Ureter (tissue), 1 donor: ENCODE measurements around the gene DOCK9. TPM values are rescaled to one million over a fixed set of nuclear protein-coding genes. Genes with fewer than 3 reads are reported as not detected.
"Not testable (repeated sequence)": the region's sequence is repeated elsewhere in the genome, so short reads cannot be mapped to it uniquely, and the experiment has no call there.

Source experiments
- DNase-seq: peaks from one replicate; pipeline ENCODE4 v3.0.0-alpha.2; 2020; ENCODE audit warnings: low spot score
- total RNA-seq: library from RNA; stranded (reverse); gene quantifications from one replicate; pipeline ENCODE4 v1.2.4, GENCODE V29; 2023
- donor health status: DM: yes; HTN: yes; CAD: no.

The DOCK9 gene
- total RNA-seq, 1 donor from 2014 or later: 108 TPM

DNA sequence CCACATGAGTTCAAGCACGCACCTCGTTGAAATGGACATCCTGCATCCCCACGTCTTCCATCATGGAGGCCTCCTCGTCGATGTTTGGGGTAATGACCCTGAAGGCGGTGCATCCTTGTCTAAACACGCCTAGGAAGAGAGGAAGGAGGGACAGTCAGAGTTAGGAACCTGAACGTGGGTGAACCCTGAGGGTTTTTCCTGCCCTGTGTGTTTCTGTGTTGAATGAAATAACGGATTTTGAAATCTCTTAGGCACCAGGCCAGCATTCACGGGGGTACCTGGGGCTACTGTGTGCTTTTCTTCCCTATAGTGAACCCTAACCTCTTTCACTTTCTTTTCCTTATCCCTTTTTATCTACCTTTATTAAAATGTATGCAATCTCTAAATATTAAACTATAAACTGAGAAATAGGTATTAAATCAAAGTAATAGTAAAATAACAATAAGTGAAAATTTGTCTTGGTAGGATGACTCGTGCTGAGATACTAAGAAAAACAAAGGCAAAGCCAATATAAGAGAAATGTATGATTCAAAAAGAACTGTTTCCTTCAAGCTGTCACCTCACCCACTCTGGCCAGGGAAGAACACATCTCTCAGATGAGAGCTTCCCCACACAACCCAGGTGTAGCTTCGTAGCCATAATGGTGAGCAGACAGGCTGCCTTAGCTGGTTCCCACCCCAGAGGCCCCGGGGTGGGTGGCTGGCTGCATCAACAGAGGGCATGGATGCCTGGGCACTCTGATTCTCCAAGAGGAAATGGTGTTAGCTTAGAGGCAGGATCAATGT is 153.3 kb downstream of the DOCK9 start:
- DNase-seq: no peak

DNA sequence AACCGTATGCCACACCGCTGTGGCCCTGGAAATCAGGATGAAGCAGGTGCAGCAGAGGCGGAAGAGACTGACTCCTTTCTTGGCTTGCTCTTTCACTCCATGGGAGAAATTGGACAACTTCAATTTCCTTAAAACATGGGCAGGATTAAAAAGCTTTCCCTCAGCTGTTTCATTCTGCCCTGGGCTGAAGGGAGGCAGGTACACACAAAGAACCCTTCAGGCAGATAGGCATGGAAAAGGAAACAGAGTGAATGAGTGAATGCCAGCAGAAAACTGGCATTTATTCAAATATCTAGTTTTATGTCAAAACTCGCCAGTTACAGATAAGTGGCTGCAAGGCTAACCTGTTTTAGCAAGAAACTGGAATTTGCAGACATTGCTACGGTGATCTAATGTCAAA is 154.4 kb downstream of the DOCK9 start:
- DNase-seq: no peak

- DNase-seq: no peak
Observed at GRCh38 chr13:98822225-98822606, 155.6 kb downstream of the DOCK9 start.

DNA sequence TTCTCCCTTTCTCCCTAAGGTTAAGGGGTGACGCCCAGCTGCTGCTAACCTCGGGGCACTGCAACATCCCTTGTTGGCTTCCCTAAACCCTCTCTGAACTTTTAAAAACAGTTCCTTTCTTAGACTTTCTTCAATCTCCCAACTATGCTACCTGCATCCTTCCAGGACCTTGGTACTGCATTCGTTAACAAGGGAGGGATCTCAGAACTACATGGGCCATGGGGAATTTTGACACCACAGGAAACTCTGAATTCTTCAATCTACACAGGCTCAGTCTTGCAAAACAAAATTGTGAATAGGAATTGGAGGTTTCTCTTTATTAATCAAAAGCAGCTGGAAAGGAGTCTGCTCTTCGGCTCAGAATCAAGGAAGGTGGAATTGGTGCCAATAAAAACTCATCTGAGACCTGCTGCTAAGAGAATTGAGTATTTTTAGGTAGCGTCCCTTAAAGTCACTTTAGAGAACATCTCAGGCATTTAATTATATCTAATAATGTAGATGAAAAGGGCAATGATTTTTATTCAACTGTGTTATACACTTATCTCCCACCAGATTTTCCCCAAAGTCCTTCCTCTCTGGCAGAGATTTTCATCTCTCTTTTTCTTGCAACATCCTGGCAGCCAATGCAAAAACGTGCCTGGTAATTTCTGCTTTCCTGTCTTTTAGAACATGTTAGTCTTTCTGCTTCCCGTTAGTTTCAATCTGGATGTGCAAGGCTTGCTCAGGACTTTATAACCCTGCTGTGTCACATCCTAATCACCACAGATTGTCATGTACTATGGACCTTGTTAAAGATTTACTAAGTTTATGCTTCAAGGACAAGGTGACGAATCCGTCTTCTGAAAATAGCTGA is 156.3 kb downstream of the DOCK9 start:
- no peak for DNase-seq

DNA sequence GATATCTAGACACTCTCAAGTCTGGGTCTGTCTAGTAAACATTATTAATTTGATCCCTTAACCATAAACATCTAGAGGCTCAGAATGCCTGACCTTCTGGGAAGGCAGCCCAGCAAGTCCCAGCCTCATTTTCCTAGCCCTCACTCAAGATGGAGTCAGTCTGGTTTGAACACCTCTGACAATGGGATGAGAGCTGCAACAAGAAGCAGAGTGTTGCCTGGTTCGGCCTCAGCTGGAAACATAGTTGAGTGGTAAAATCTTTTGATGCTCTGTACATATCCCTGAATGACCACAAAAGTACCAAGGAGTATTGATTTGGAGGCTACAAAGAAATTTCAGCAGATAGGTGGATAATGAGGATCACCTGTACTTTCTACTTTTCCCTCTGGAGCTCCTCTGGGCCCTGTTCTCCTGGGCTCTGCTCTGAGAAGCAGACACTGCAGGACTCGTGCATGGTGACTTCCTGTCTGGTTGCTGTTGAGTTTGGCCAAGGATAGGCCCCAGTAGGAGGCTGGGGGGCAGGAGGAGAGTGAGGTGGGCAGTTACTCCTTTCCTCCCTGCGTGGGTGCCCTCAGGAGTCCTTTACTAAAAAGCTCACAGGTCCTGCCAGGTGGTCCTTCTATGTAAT is 157.0 kb downstream of the DOCK9 start:
- DNase-seq: no peak

DNA sequence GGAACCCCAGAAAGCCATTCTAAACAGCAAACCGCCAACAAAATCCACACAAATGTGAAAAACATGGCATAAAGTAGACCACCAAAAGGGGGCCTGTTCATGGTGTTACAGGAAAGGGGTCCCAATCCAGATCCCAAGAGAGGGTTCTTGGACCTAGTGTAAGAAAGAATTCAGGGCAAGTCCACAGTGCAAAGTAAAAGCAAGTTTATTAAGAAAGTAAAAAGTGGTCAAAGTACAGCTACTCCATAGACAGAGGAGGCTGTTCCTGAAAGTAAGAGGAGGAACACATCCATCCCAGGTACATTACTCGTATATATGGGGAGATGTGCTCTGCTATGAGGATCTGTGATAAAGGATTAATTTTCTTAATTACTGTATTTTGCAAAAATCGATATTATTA is 157.6 kb downstream of the DOCK9 start:
- DNase-seq: no peak

DNA sequence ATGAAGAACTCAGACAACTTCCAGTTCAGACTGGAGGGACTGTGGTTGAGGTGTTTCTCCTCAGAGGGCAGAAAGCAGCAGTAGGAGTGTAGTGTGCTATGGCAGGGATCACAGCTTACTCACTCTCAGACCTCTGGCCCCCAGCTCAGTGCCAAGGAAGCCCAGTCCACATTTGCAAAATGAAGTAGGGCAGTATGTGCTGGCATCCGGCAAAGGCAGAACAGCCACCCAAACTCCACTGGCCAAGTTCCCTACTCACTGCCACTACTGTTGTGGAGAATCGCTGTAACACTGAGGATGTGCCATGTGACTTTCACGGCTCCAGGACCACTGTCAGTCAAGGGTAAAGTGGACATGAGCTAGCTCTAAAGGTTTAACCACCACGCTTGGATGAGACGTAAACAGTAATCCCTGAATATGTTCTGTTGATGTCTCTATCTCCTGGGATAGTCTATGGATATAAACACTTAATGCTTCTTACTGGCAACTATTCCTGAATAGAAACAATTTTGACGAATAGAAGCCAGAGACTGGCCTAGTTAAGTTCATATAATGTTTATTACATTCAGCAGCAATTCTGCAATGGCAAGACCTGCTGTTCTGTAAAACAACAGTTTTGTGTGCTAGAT is 158.4 kb downstream of the DOCK9 start:
- no peak for DNase-seq

DNA sequence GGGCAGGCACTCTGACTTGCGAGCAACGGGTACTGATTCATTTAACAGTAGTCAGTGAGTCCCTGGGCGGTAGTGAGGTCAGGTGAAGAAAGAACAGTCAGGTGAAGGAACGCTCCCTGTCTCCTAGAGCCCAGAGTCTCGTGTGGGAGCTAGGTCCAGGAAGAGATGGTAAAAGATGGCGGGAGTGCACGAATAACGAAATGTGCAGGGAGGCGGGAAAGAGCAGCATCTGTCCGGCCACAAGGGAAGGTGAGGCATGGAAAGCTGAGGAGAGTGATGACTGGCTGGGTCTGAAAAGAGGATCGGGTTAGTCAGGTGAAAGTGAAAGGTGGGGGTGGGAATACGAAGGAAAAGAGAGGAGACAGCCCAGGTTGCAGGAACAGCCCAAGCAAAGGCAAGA is 161.5 kb downstream of the DOCK9 start:
- no peak for DNase-seq

- no peak for DNase-seq
Observed at GRCh38 chr13:98813993-98814392, 163.9 kb downstream of the DOCK9 start.

- DNase-seq: not testable (repeated sequence)
Observed at GRCh38 chr13:98812186-98812790, 165.6 kb downstream of the DOCK9 start.

DNA sequence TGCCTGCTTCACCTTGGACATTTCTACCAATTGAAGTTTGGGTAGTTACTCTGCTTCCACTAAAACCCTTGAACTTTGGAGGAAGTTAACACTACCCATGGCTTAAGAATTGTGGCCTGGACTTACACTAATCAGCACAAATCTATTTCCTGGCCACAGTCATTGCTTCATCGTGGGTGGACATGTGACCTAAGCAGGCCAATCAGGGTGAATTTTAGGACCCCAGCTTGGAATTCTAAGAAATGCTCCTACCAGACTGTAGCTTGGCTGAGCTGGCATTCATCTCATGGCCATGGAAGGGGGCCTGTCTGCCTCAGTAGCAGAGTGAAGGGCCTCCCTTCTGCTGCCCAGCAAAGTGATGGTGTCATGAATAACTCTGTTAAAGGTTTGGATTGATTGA is 167.1 kb downstream of the DOCK9 start:
- DNase-seq: no peak

DNA sequence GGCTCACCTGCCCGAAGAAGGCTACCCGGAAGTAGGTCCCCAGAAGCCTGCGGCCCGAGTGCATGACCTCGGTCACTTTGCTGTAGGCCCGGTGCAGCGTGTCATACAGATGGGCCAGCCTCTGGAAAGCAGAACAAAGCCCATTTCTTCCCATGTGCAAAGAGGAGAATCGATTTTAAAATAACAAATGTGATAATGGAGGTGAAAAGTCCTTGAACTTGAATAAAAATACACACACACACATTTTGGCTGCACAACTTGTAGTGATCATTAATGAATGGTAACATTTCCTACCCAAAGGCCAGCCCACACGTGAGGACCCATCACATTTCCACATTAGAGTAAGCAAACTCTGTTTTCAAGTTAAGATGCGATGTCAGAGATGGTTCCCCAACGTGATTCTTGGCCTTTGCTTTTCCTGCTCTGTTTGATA is 168.5 kb downstream of the DOCK9 start:
- no peak for DNase-seq

GRCh38 chr13:98807774-98808173 is 170.1 kb downstream of the DOCK9 start:
- no peak for DNase-seq

DNA sequence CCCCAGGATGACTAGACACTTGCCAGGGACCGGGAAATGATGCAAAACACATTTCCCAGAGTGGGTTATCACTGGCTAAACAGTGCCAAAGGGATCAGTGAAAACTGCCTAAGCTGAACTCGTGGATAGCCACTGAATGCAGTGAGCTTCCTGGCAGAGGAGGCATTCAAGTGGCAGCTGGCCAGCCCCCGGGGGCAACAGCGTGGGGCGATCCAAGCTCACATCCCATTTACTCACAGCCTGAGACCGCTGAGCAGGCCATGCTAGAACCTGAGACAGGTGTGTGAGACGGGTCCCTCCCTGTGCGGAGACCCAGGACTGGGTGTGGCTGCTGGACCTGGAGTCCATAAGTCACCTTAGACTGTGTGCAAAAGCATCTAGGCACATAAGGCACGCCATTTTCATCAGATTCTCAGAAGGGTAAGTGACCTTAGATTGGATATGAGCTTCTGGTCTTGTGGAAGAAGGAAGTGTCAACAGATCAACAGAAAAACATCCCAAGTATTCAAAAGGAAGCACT is 173.5 kb downstream of the DOCK9 start:
- DNase-seq: no peak

GRCh38 chr13:98803921-98804320 is 173.9 kb downstream of the DOCK9 start:
- DNase-seq: no peak

GRCh38 chr13:98803111-98803561 is 174.7 kb downstream of the DOCK9 start:
- DNase-seq: no peak

- no peak for DNase-seq
Observed at GRCh38 chr13:98802559-98802958, 175.3 kb downstream of the DOCK9 start.

DNA sequence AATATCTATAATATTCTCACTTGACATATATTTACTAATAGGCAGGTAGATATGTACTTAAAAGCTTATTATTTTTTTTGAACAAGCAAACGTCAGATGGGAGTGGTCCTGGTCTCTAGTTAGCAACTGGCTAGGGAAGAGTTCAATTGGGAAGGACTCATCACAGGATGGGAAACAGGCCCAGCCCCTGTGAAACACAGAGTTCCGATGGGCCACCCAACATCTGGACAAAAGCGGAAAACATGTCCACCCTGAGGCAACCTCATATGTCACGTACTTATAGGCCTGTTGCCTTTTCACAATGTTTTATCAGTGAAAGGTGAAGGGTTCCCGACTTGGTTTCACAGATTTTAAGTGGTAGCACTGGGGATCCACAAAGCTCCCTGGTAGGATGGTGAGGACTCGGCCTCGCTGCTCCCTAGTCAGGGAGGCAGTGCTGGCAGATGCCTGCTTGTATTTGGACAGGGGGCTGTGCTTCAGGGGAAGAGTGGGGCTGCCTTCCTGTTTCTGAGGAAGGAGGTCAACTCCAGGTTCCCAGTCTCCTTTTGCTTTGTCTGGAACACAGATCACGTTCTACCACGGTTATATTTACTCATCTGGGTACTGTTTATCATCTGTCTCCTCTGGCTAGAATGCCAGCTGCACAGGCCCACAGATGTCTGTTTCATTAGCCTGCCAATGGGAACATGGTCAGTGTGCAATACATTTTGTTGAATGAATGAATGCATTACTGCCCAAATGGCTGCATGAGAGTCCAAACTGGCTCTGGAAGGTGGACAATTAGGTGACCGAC is 176.0 kb downstream of the DOCK9 start:
- DNase-seq: no peak

DNA sequence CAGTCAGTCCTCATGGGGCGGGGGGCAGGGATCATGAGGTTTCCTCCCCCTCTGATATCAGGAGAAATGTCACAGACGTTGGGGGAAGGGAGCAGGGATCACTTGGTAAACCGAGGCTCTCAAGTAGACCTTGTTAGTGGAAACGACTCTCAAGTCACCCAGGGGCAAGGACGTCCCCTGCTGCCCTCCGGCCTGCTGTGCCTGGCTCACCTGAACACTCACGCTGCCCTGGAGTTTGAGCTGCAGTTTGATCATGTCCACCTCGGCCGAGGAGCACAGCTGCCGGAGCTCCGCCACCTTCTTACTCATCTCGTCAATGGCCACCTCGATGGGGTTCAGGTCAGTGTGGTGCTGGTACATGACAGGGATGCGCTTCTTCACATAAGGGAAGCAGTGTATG is 177.8 kb downstream of the DOCK9 start:
- no peak for DNase-seq

- DNase-seq: no peak
Observed at GRCh38 chr13:98798849-98799645, 178.8 kb downstream of the DOCK9 start.
